Measurements from ENCODE around the gene RNF168.

GRCh38 chr3:196486263-196486662 lies 17.3 kb downstream of the RNF168 start:
- TF ChIP-seq CTCF (optimal IDR thresholded peaks at IDR 0.05 in 1 of 3, IDR thresholded peaks at IDR 0.05 in 1 of 3, conservative IDR thresholded peaks at IDR 0.05 in 1 of 3; ENCODE audit: extremely low read depth in 1 of 3, insufficient read depth in 2 of 3, low read length in 3 of 3), result peak; percentile 36 to 58 (median 39)
- TF ChIP-seq EZH2 (IDR thresholded peaks at IDR 0.05; ENCODE audit: low read length), result no peak
